ENCODE results near the gene DGAT2.

GRCh38 chr11:75776546-75776945, 8.0 kb downstream of the DGAT2 start:
- no peak for TF ChIP-seq CTCF (IDR thresholded peaks at IDR 0.05)
- no peak for TF ChIP-seq POLR2A (IDR thresholded peaks at IDR 0.05)
- no peak for TF ChIP-seq EP300 (IDR thresholded peaks at IDR 0.05)

Measured in suprapubic skin (tissue), 3 donors.